GM13977 (cell line): Measurements from ENCODE around the gene COP1.

Experiments used
- DNase-seq: peaks from one replicate; pipeline ENCODE4 v3.0.0; 2012; ENCODE audit warnings: low spot score
- CTCF ChIP-seq: IDR thresholded peaks from 2 replicates; pipeline ENCODE4 v1.5.1; 2012; ENCODE audit warnings: mild to moderate bottlenecking, control low read depth; ENCODE audit not compliant: insufficient read depth; ENCODE audit errors: extremely low read depth, missing control alignments
- in situ Hi-C: fragments of 300-500 bp; cut with MboI; formaldehyde crosslinking; loops from one replicate; pipeline ENCODE4 v1.12.0; 2022; ENCODE audit warnings: low sequenced_read_pairs, low pct_unique_long_range_greater_than_20kb, mixed read lengths, inconsistent platforms; ENCODE audit not compliant: unreplicated experiment

COP1 gene

GRCh38 chr1:176144526-176144925 lies 62.6 kb downstream of the COP1 start:
- no peak for DNase-seq
- in situ Hi-C loops: no loop called here
- TF ChIP-seq CTCF: no peak

- in situ Hi-C loops: no loop called here
- no peak for TF ChIP-seq CTCF
Measured at GRCh38 chr1:176142973-176143372, 64.1 kb downstream of the COP1 start.

GRCh38 chr1:176141449-176141848 lies 65.6 kb downstream of the COP1 start:
- no peak for DNase-seq
- in situ Hi-C loops: no loop called here
- TF ChIP-seq CTCF: no peak

More at GRCh38 chr1:176142973-176143372, 64.1 kb downstream of the COP1 start:
- no peak for DNase-seq

GRCh38 chr1:176136891-176137290 lies 70.2 kb downstream of the COP1 start:
- in situ Hi-C loops: no loop called here
- DNase-seq: no peak
- TF ChIP-seq CTCF: no peak

- in situ Hi-C loops: no loop called here
- no peak for DNase-seq
Measured at GRCh38 chr1:176134666-176135065, 72.4 kb downstream of the COP1 start.

GRCh38 chr1:176122282-176122681 lies 84.8 kb downstream of the COP1 start:
- no peak for DNase-seq
- no peak for TF ChIP-seq CTCF
- in situ Hi-C loops: no loop called here

More at GRCh38 chr1:176134666-176135065, 72.4 kb downstream of the COP1 start:
- TF ChIP-seq CTCF: no peak

- TF ChIP-seq CTCF: peak; percentile 34
- DNase-seq: no peak
- in situ Hi-C loops: no loop called here
Measured at GRCh38 chr1:176119549-176119948, 87.5 kb downstream of the COP1 start.
